Adrenal gland (tissue), 5 donors: ENCODE data around the gene NAIF1.

Experiments
- CTCF ChIP-seq, 6 experiments: fragments of 450-650 bp in 4 of 6; fragments of 200-600 bp in 2 of 6; sonication (generic) in 1 of 6; IDR thresholded peaks; 1 replicate in 5 of 6; 2 replicates in 1 of 6; pipeline versions ENCODE4 v1.5.1 to v1.8.0; 2016 to 2021; ENCODE audit warnings: antibody characterized with exemption in 6 of 6, mild to moderate bottlenecking in 2 of 6, moderate library complexity in 1 of 6
- POLR2A ChIP-seq, 2 donors: fragments of 450-650 bp; IDR thresholded peaks; one replicate each; pipeline ENCODE4 v1.6.1; 2017; ENCODE audit warnings: antibody characterized with exemption in 2 of 2, mild to moderate bottlenecking in 2 of 2, moderate library complexity in 1 of 2
- donor health status: DM: no; HTN: no; CAD: no.

GRCh38 chr9:128092199-128092977 is 25.3 kb upstream of the NAIF1 start:
- TF ChIP-seq CTCF (IDR thresholded peaks at IDR 0.05), result no peak
- no peak for TF ChIP-seq POLR2A (IDR thresholded peaks at IDR 0.05)
